SK-N-SH treated with all-trans-retinoic acid at 6 μM for 48 hours (cell line): ENCODE measurements around the gene MBTD1.

ENCODE experiments used
- ATAC-seq: fragments of 200-7000 bp; cut with Tn5 transposase; 3 replicates; pipeline ENCODE4 v1.9.1; 2020; ENCODE audit warnings: mild to moderate bottlenecking, moderate library complexity
- ARNTL ChIP-seq: fragments of 450-650 bp; formaldehyde crosslinking; IDR thresholded peaks from 2 replicates; pipeline ENCODE4 v1.5.0; 2020; ENCODE audit warnings: low read depth, mild to moderate bottlenecking, moderate library complexity, borderline replicate concordance
- BACH2 ChIP-seq: fragments of 250-450 bp; sonication (Bioruptor Pico); IDR thresholded peaks from 2 replicates; pipeline ENCODE4 v1.9.0; 2021; ENCODE audit warnings: mild to moderate bottlenecking, borderline replicate concordance
- CREB5 ChIP-seq: fragments of 250-450 bp; sonication (Bioruptor Pico); IDR thresholded peaks from 2 replicates; pipeline ENCODE4 v1.5.1; 2020; ENCODE audit warnings: low read depth, mild to moderate bottlenecking, moderate library complexity
- CSDC2 ChIP-seq: fragments of 250-450 bp; sonication (Bioruptor Pico); IDR thresholded peaks from 2 replicates; pipeline ENCODE4 v1.5.0; 2020; ENCODE audit warnings: mild to moderate bottlenecking, moderate library complexity
- CSRNP3 ChIP-seq: fragments of 250-450 bp; sonication (Bioruptor Pico); IDR thresholded peaks from 2 replicates; pipeline ENCODE4 v1.5.1; 2021; ENCODE audit warnings: mild to moderate bottlenecking, moderate library complexity
- ESRRG ChIP-seq: fragments of 250-450 bp; sonication (Bioruptor Pico); IDR thresholded peaks from 2 replicates; pipeline ENCODE4 v1.6.1; 2021; ENCODE audit warnings: mild to moderate bottlenecking
- GLIS3 ChIP-seq: fragments of 250-450 bp; sonication (Bioruptor Pico); IDR thresholded peaks from 2 replicates; pipeline ENCODE4 v1.5.0; 2020; ENCODE audit warnings: mild to moderate bottlenecking, moderate library complexity
- ISL1 ChIP-seq: fragments of 250-450 bp; sonication (Bioruptor Pico); IDR thresholded peaks from 2 replicates; pipeline ENCODE4 v2.1.2; 2022; ENCODE audit warnings: mild to moderate bottlenecking, moderate library complexity
- OSR1 ChIP-seq: fragments of 250-450 bp; sonication (Bioruptor Pico); IDR thresholded peaks from 2 replicates; pipeline ENCODE4 v1.8.0; 2022; ENCODE audit warnings: moderate library complexity, mild to moderate bottlenecking, inconsistent platforms
- PATZ1 ChIP-seq: fragments of 250-450 bp; sonication (Bioruptor Pico); IDR thresholded peaks from 2 replicates; pipeline ENCODE4 v1.8.0; 2020; ENCODE audit warnings: mild to moderate bottlenecking, moderate library complexity, borderline replicate concordance
- POU6F1 ChIP-seq: fragments of 250-450 bp; sonication (Bioruptor Pico); IDR thresholded peaks from 2 replicates; pipeline ENCODE4 v1.8.0; 2021; ENCODE audit warnings: low read depth, mild to moderate bottlenecking, moderate library complexity, borderline replicate concordance
- RARB ChIP-seq: fragments of 250-450 bp; sonication (Bioruptor Pico); IDR thresholded peaks from 2 replicates; pipeline ENCODE4 v1.8.0; 2021; ENCODE audit warnings: mild to moderate bottlenecking, moderate library complexity
- SNAI2 ChIP-seq: fragments of 250-450 bp; sonication (Bioruptor Pico); IDR thresholded peaks from 2 replicates; pipeline ENCODE4 v1.5.0; 2020; ENCODE audit warnings: mild to moderate bottlenecking, moderate library complexity
- TCF4 ChIP-seq: fragments of 250-450 bp; sonication (Bioruptor Pico); IDR thresholded peaks from 2 replicates; pipeline ENCODE4 v1.8.0; 2021; ENCODE audit warnings: mild to moderate bottlenecking, moderate library complexity, borderline replicate concordance
- TOX ChIP-seq: fragments of 250-450 bp; sonication (Bioruptor Pico); IDR thresholded peaks from 2 replicates; pipeline ENCODE4 v1.8.0; 2021; ENCODE audit warnings: mild to moderate bottlenecking, moderate library complexity, borderline replicate concordance
- ZC3H10 ChIP-seq: fragments of 250-450 bp; sonication (Bioruptor Pico); IDR thresholded peaks from 2 replicates; pipeline ENCODE4 v1.5.1; 2021; ENCODE audit warnings: mild to moderate bottlenecking, moderate library complexity
- ZFP3 ChIP-seq: fragments of 250-450 bp; sonication (Bioruptor Pico); IDR thresholded peaks from 2 replicates; pipeline ENCODE4 v1.5.0; 2020; ENCODE audit warnings: mild to moderate bottlenecking, moderate library complexity
- ZFP30 ChIP-seq: fragments of 450-650 bp; formaldehyde crosslinking; IDR thresholded peaks from 2 replicates; pipeline ENCODE4 v1.5.0; 2022; ENCODE audit warnings: mild to moderate bottlenecking, moderate library complexity
- ZNF565 ChIP-seq: fragments of 450-650 bp; formaldehyde crosslinking; conservative IDR thresholded peaks from 2 replicates; pipeline ENCODE4 v1.5.0; 2020; ENCODE audit warnings: low read depth, mild to moderate bottlenecking, moderate library complexity
- ZNF70 ChIP-seq: fragments of 450-650 bp; formaldehyde crosslinking; IDR thresholded peaks from 2 replicates; pipeline ENCODE4 v1.5.0; 2020; ENCODE audit warnings: mild to moderate bottlenecking, moderate library complexity
- ZNF8 ChIP-seq: fragments of 450-650 bp; formaldehyde crosslinking; IDR thresholded peaks from 2 replicates; pipeline ENCODE4 v1.5.0; 2020; ENCODE audit warnings: mild to moderate bottlenecking, moderate library complexity

MBTD1 gene

GRCh38 chr17:51200295-51200694, 59.6 kb downstream of the MBTD1 start:
- no peak for ATAC-seq
- TF ChIP-seq ZFP30 (CRISPR knock-in tag) (no peak), TCF4 (CRISPR knock-in tag) (no peak), ZNF8 (no peak), SNAI2 (CRISPR knock-in tag) (no peak), ZC3H10 (no peak), ZFP3 (no peak), CSRNP3 (CRISPR knock-in tag) (no peak), GLIS3 (no peak), ZNF565 (CRISPR knock-in tag) (no peak), ZNF70 (CRISPR knock-in tag) (no peak), RARB (CRISPR knock-in tag) (no peak), BACH2 (CRISPR knock-in tag) (no peak)

- ATAC-seq = no peak
- TF ChIP-seq ZNF70 (CRISPR knock-in tag) (no peak), RARB (CRISPR knock-in tag) (no peak), ZC3H10 (no peak), ISL1 (CRISPR knock-in tag) (no peak), BACH2 (CRISPR knock-in tag) (no peak), ESRRG (CRISPR knock-in tag) (no peak), ZNF8 (no peak), OSR1 (no peak), TOX (CRISPR knock-in tag) (no peak)
Measured at GRCh38 chr17:51197754-51198153, 62.1 kb downstream of the MBTD1 start.

GRCh38 chr17:51191895-51192294, 68.0 kb downstream of the MBTD1 start:
- TF ChIP-seq TOX (CRISPR knock-in tag) (no peak), OSR1 (no peak), CSDC2 (CRISPR knock-in tag) (no peak), TCF4 (CRISPR knock-in tag) (no peak), POU6F1 (CRISPR knock-in tag) (no peak), ZNF8 (no peak), ZFP3 (no peak), SNAI2 (CRISPR knock-in tag) (no peak), ZC3H10 (no peak), PATZ1 (CRISPR knock-in tag) (no peak), ZNF70 (CRISPR knock-in tag) (no peak), CSRNP3 (CRISPR knock-in tag) (no peak), RARB (CRISPR knock-in tag) (no peak)
- no peak for ATAC-seq

- ATAC-seq = no peak
- TF ChIP-seq ARNTL (CRISPR knock-in tag) (no peak), ZNF70 (CRISPR knock-in tag) (no peak), ZNF565 (CRISPR knock-in tag) (no peak), CREB5 (CRISPR knock-in tag) (no peak), ESRRG (CRISPR knock-in tag) (no peak)
- TF ChIP-seq, all 23 proteins: peak for 0
Measured at GRCh38 chr17:51189628-51190027, 70.2 kb downstream of the MBTD1 start.
